Measurements from ENCODE around the gene MAGEA4. TPM values are rescaled to one million over a fixed set of nuclear protein-coding genes. Genes with fewer than 3 reads are reported as not detected.

MAGEA4 gene
- total RNA-seq, result not detected in 2 replicates

GRCh38 chrX:151912780-151913179 lies at the start of gene MAGEA4:
Gene MAGEA4, plus strand, starts transcription at chrX:151912889. Its CDS starts 10,776 bp downstream, at chrX:151923665.

Other genes with a start within 250 kb of the MAGEA4 start
- gene PRRG3, start 217.4 kb upstream of the MAGEA4 start, total RNA-seq, result 2.2 and 2.4 TPM in 2 replicates
- not detected in 2 replicates for gene FATE1, start 196.9 kb upstream of the MAGEA4 start, total RNA-seq
- gene CNGA2, start 178.1 kb upstream of the MAGEA4 start, total RNA-seq, result not detected in 2 replicates
- gene GABRE, start 61.8 kb downstream of the MAGEA4 start, total RNA-seq, result 101 and 137 TPM in 2 replicates
- gene MAGEA10, start 225.7 kb downstream of the MAGEA4 start, total RNA-seq, result not detected in 2 replicates